ENCODE results near the gene LBX2. TPM values are rescaled to one million over a fixed set of nuclear protein-coding genes. Genes with fewer than 3 reads are reported as not detected.
"Not testable (repeated sequence)": the region's sequence is repeated elsewhere in the genome, so short reads cannot be mapped to it uniquely, and the experiment has no call there.

LBX2 gene
- total RNA-seq, 4 donors from 2014 or later: 0.32 to 1.7 (median 0.84) TPM

GRCh38 chr2:74491648-74492544 is 7.5 kb downstream of the LBX2 start:
- 91% methylated on average over 12 of the region's 12 CpGs for WGBS
- Histone ChIP-seq H3K9me3 (no peaks in the 10 kb centered on the region), H3K27ac (replicated peaks in 1 of 4) (no peak overlapping the region), H3K36me3 (peaks cover 36 to 78% (median 67%) of the 10 kb centered on the region in 4 donors), H3K27me3 (peaks cover 0 to 2% (median 0%) of the 10 kb centered on the region in 4 donors), H3K4me1 (no peaks in the 10 kb centered on the region), H3K4me3 (no peak overlapping the region)
- intact Hi-C loops (cut with DNase I): no loop called here
- DNase-seq (ENCODE audit: extremely low spot score): no peak
- no peak for TF ChIP-seq POLR2AphosphoS5 (IDR thresholded peaks at IDR 0.05)
- TF ChIP-seq POLR2A (IDR thresholded peaks at IDR 0.05; ENCODE audit: low read depth): no peak
- TF ChIP-seq CTCF (IDR thresholded peaks at IDR 0.05): no peak
- TF ChIP-seq EP300 (IDR thresholded peaks at IDR 0.05): no peak

GRCh38 chr2:74489906-74490305 is 9.5 kb downstream of the LBX2 start:
- H3K27me3 ChIP-seq: no peaks in the 10 kb centered on the region
- H3K4me1 ChIP-seq: no peaks in the 10 kb centered on the region
- H3K4me3 ChIP-seq: no peak overlapping the region
- H3K36me3 ChIP-seq: peaks cover 36 to 97% (median 84%) of the 10 kb centered on the region in 4 donors
- no peak overlapping the region for H3K27ac ChIP-seq (replicated peaks in 1 of 4)
- no peaks in the 10 kb centered on the region for H3K9me3 ChIP-seq
- no peak for DNase-seq (ENCODE audit: extremely low spot score)
- WGBS: 97% methylated on average over 9 of the region's 9 CpGs
- intact Hi-C loops (cut with DNase I): loop anchor here (5.0 kb wide), 1 partner anchor 37 kb away; the partner anchor contains the start of genes AUP1, DQX1 and HTRA2
- TF ChIP-seq EP300 (IDR thresholded peaks at IDR 0.05) (no peak), POLR2AphosphoS5 (IDR thresholded peaks at IDR 0.05) (no peak), CTCF (IDR thresholded peaks at IDR 0.05) (no peak), POLR2A (IDR thresholded peaks at IDR 0.05; ENCODE audit: low read depth) (no peak)

GRCh38 chr2:74488643-74489481 is 10.5 kb downstream of the LBX2 start:
- Histone ChIP-seq H3K9me3 (no peaks in the 10 kb centered on the region), H3K27ac (replicated peaks in 1 of 4) (no peak overlapping the region), H3K36me3 (peaks cover 36 to 96% (median 79%) of the 10 kb centered on the region in 4 donors), H3K4me3 (no peak overlapping the region), H3K27me3 (no peaks in the 10 kb centered on the region), H3K4me1 (peaks cover 5 to 8% (median 6%) of the 10 kb centered on the region in 4 donors)
- WGBS: 95% methylated on average over 9 of the region's 9 CpGs
- TF ChIP-seq CTCF (IDR thresholded peaks at IDR 0.05): no peak
- TF ChIP-seq EP300 (IDR thresholded peaks at IDR 0.05): no peak
- no peak for TF ChIP-seq POLR2AphosphoS5 (IDR thresholded peaks at IDR 0.05)
- no peak for TF ChIP-seq POLR2A (IDR thresholded peaks at IDR 0.05; ENCODE audit: low read depth)
- no peak for DNase-seq (ENCODE audit: extremely low spot score)
- intact Hi-C loops (cut with DNase I): loop anchor here (5.0 kb wide), 1 partner anchor 38 kb away; the partner anchor contains the start of genes AUP1, DQX1 and HTRA2

- H3K36me3 ChIP-seq: peaks cover 11 to 69% (median 53%) of the 10 kb centered on the region in 4 donors
- WGBS: 88% methylated on average over 2 of the region's 2 CpGs
- no peak for DNase-seq (ENCODE audit: extremely low spot score)
- no peak overlapping the region for H3K4me3 ChIP-seq
- TF ChIP-seq POLR2AphosphoS5 (IDR thresholded peaks at IDR 0.05) (no peak), EP300 (IDR thresholded peaks at IDR 0.05) (no peak), CTCF (IDR thresholded peaks at IDR 0.05) (no peak), POLR2A (IDR thresholded peaks at IDR 0.05; ENCODE audit: low read depth) (no peak)
- peaks cover 20 to 26% (median 25%) of the 10 kb centered on the region in 4 donors for H3K4me1 ChIP-seq
- intact Hi-C loops (cut with DNase I): loop anchor here (5.0 kb wide), 1 partner anchor 41 kb away; the partner anchor contains the start of genes AUP1, DQX1 and HTRA2
- H3K27me3 ChIP-seq: no peaks in the 10 kb centered on the region
- H3K27ac ChIP-seq (replicated peaks in 1 of 4): no peak overlapping the region
- H3K9me3 ChIP-seq: no peaks in the 10 kb centered on the region
Observed at GRCh38 chr2:74486141-74486540, 13.3 kb downstream of the LBX2 start.

- Histone ChIP-seq H3K4me1 (peaks cover 26 to 44% (median 39%) of the 10 kb centered on the region in 4 donors), H3K36me3 (peaks cover 6 to 69% (median 57%) of the 10 kb centered on the region in 4 donors), H3K4me3 (peak overlapping the region; percentile 89 to 99 (median 92)), H3K27ac (replicated peaks in 1 of 4) (peak overlapping the region in 3 of 4 donors; percentile 85 to 91 (median 86))
- H3K27me3 ChIP-seq; H3K9me3 ChIP-seq; DNase-seq (ENCODE audit: extremely low spot score): not testable (repeated sequence)
- intact Hi-C loops (cut with DNase I): loop anchor here (1.0 kb wide), 2 partner anchors 71 to 104 kb away; partner anchors contain the start of gene DOK1
- WGBS: 81% methylated on average over 19 of the region's 19 CpGs
Observed at GRCh38 chr2:74483675-74484164, 15.7 kb downstream of the LBX2 start.

All from esophagus muscularis mucosa (tissue), 4 donors.